Smooth muscle cell (in vitro differentiated cells): ENCODE measurements around the gene KCMF1. TPM values are rescaled to one million over a fixed set of nuclear protein-coding genes. Genes with fewer than 3 reads are reported as not detected.
"Not testable (repeated sequence)": the region's sequence is repeated elsewhere in the genome, so short reads cannot be mapped to it uniquely, and the experiment has no call there.

ENCODE experiments used
- DNase-seq: peaks from one replicate; lab custom pipeline; 2025; ENCODE audit not compliant: unreplicated experiment; lab: John Stamatoyannopoulos, UW
- H2AFZ ChIP-seq: fragments of 200-600 bp; sonication (generic); 2 replicates; pipeline ENCODE4 v1.6.0; 2016; ENCODE audit warnings: antibody characterized with exemption, low read depth, mild to moderate bottlenecking
- H3F3A ChIP-seq: fragments of 200-600 bp; sonication (generic); 2 replicates; pipeline ENCODE4 v1.6.0; 2017; ENCODE audit warnings: antibody characterized with exemption, low read depth
- H3K27ac ChIP-seq: fragments of 200-600 bp; sonication (generic); 2 replicates; pipeline ENCODE4 v1.5.1; 2016; ENCODE audit warnings: low read depth, mild to moderate bottlenecking
- H3K27me3 ChIP-seq: fragments of 200-600 bp; sonication (generic); 2 replicates; pipeline ENCODE4 v1.6.1; 2016; ENCODE audit warnings: low read depth, mild to moderate bottlenecking
- H3K36me3 ChIP-seq: fragments of 200-600 bp; sonication (generic); 2 replicates; pipeline ENCODE4 v1.5.1; 2016; ENCODE audit warnings: low read depth
- H3K4me1 ChIP-seq: fragments of 200-600 bp; sonication (generic); 2 replicates; pipeline ENCODE4 v1.5.1; 2016; ENCODE audit warnings: low read depth
- H3K4me2 ChIP-seq: fragments of 200-600 bp; sonication (generic); 2 replicates; pipeline ENCODE4 v1.6.0; 2016; ENCODE audit warnings: mild to moderate bottlenecking
- H3K4me3 ChIP-seq: fragments of 200-600 bp; sonication (generic); 2 replicates; pipeline ENCODE4 v1.5.1; 2016; ENCODE audit warnings: mild to moderate bottlenecking
- H3K79me2 ChIP-seq: fragments of 200-600 bp; sonication (generic); 2 replicates; pipeline ENCODE4 v1.6.0; 2016; ENCODE audit warnings: low read depth, mild to moderate bottlenecking
- H3K9ac ChIP-seq: fragments of 200-600 bp; sonication (generic); 2 replicates; pipeline ENCODE4 v1.6.0; 2016; ENCODE audit warnings: low read depth
- H3K9me3 ChIP-seq: fragments of 200-600 bp; sonication (generic); replicated peaks from 2 replicates; pipeline ENCODE4 v1.5.1; 2016; ENCODE audit warnings: low read depth
- H4K20me1 ChIP-seq: fragments of 200-600 bp; sonication (generic); 2 replicates; pipeline ENCODE4 v1.6.0; 2016; ENCODE audit warnings: low read depth
- WGBS: methylation state at CpG from one replicate; pipeline ENCODE4 v1.1.7; 2016; ENCODE audit warnings: low lambda C conversion rate; 5-methylcytosine and 5-hydroxymethylcytosine counted together
- polyA plus RNA-seq: library from polyadenylated mRNA; unstranded; fragments of >200 nt; fragmentation: Nextera tagmentation; extraction: Ambion mirVana; gene quantifications from 2 replicates; pipeline ENCODE4 v1.2.1, GENCODE V29; 2016
- total RNA-seq: library from RNA; depleted of rRNA; stranded (reverse); fragments of >200 nt; gene quantifications from 2 replicates; pipeline ENCODE4 v1.2.3, GENCODE V29; 2014
- TF ChIP-seq, protein P1 (sequence below): fragments of 200-600 bp; sonication (generic); IDR thresholded peaks from 2 replicates; pipeline ENCODE4 v1.5.1; 2017; ENCODE audit warnings: borderline replicate concordance, mild to moderate bottlenecking, antibody characterized with exemption; ENCODE audit not compliant: insufficient read depth, poor library complexity, severe bottlenecking

Gene KCMF1
- total and polyA plus RNA-seq, 2 experiments from 2014 or later = 56.5 to 65.0 TPM

DNA sequence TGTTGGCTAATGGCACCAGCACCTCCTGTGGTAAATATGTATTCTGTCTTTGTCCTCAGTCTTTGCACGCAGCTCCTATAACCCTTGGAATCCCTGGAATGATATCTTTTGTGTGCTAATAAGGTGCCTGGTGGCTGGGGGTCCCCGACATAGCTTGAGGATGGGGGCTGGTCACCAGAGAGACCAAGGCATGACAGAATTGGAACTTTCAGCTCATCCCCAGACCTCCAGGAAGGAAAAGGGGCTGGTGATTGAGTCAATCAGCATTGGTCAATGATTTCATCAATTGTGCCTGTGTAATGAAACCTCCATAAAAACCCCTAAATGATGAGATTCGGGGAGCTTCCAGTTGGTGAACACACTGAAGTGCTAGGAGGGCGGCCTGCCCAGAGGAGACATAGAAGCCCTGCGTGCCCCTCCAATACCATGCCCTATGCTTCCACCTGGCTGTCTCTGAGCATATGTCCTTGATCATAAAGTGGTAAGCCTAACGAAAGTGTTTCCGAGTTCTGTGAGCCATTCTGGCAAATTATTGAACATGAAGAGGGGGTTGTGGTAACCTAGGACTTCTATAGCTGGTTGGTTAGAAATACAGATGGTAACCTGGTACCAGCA, 26.6 kb upstream of the KCMF1 start:
- TF ChIP-seq, protein P1, sequence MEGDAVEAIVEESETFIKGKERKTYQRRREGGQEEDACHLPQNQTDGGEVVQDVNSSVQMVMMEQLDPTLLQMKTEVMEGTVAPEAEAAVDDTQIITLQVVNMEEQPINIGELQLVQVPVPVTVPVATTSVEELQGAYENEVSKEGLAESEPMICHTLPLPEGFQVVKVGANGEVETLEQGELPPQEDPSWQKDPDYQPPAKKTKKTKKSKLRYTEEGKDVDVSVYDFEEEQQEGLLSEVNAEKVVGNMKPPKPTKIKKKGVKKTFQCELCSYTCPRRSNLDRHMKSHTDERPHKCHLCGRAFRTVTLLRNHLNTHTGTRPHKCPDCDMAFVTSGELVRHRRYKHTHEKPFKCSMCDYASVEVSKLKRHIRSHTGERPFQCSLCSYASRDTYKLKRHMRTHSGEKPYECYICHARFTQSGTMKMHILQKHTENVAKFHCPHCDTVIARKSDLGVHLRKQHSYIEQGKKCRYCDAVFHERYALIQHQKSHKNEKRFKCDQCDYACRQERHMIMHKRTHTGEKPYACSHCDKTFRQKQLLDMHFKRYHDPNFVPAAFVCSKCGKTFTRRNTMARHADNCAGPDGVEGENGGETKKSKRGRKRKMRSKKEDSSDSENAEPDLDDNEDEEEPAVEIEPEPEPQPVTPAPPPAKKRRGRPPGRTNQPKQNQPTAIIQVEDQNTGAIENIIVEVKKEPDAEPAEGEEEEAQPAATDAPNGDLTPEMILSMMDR = no peak

GRCh38 chr2:84945838-84946203, 25.1 kb upstream of the KCMF1 start:
- H3K9ac ChIP-seq = not testable (repeated sequence)

More for the DNA sequence above, 26.6 kb upstream of the KCMF1 start:
- Histone ChIP-seq H3K4me3 (no peak overlapping the region), H4K20me1 (no peaks in the 10 kb centered on the region), H3K9ac (no peak overlapping the region), H3K27me3 (no peaks in the 10 kb centered on the region), H3K9me3 (no peaks in the 10 kb centered on the region), H3K4me1 (peaks cover 2% of the 10 kb centered on the region), H3K36me3 (no peaks in the 10 kb centered on the region), H3K27ac (no peak overlapping the region), H3F3A (no peaks in the 10 kb centered on the region), H3K4me2 (no peak overlapping the region), H2AFZ (no peak overlapping the region), H3K79me2 (no peaks in the 10 kb centered on the region)
- 93% methylated on average over 7 of the region's 7 CpGs for WGBS
- DNase-seq = no peak

DNA sequence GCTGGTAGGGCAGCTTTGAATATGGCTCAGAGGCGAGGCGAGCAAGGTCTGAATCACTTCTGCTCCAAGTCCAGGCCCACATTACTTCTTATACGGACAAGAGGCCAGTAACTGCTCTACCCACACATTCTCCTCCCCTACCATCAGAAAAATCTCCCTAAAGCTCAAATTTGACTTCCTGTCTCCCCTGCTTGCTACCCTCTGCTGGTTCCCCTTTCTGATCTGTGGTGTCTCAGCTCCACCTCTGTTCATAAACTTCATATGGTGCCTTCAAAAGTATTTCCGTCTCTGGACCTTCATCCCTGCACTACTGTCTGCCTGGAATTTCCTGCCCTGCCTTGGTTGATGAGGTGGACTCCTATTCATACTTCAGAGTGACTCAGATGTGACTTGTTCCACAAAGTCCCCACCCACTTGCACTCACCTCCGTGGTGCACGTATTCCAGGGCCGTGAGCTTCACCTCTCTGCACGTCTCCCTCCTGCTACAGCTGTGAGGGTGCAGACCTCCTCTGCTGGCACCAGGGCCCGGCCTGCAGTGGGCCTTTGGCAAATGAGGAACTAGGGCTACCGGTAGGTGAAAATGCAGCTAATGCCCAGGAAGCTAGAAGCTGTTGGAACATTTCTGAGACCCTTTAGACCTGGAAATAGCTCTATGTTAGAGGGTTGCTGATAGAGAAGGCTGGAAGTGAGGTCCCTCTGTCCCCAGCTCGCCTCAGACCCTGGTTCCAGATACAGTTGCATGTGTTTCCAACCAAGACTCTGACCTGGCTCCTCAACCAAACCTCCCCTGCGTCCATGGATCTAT, 24.6 kb upstream of the KCMF1 start:
- Histone ChIP-seq H3K4me2 (peak overlapping the region; percentile 54), H3K79me2 (no peaks in the 10 kb centered on the region), H3K27ac (peak overlapping the region; percentile 94), H4K20me1 (no peaks in the 10 kb centered on the region), H3K36me3 (no peaks in the 10 kb centered on the region), H3K9ac (peak overlapping the region; percentile 57), H3K4me1 (peaks cover 2% of the 10 kb centered on the region), H3K27me3 (no peaks in the 10 kb centered on the region), H3K9me3 (no peaks in the 10 kb centered on the region), H3F3A (no peaks in the 10 kb centered on the region), H2AFZ (peak overlapping the region; percentile 72), H3K4me3 (no peak overlapping the region)
- DNase-seq = no peak
- 61% methylated on average over 11 of the region's 12 CpGs for WGBS
- TF ChIP-seq, protein P1 = no peak

More at GRCh38 chr2:84945838-84946203, 25.1 kb upstream of the KCMF1 start:
- DNase-seq, H3K4me2 ChIP-seq, H4K20me1 ChIP-seq, H3K9me3 ChIP-seq, H3F3A ChIP-seq, H2AFZ ChIP-seq, H3K79me2 ChIP-seq, H3K36me3 ChIP-seq, H3K4me3 ChIP-seq, H3K27me3 ChIP-seq, H3K4me1 ChIP-seq: not testable (repeated sequence)
- WGBS = 80% methylated on average over 2 of the region's 3 CpGs
- H3K27ac ChIP-seq = peak overlapping the region; percentile 94

DNA sequence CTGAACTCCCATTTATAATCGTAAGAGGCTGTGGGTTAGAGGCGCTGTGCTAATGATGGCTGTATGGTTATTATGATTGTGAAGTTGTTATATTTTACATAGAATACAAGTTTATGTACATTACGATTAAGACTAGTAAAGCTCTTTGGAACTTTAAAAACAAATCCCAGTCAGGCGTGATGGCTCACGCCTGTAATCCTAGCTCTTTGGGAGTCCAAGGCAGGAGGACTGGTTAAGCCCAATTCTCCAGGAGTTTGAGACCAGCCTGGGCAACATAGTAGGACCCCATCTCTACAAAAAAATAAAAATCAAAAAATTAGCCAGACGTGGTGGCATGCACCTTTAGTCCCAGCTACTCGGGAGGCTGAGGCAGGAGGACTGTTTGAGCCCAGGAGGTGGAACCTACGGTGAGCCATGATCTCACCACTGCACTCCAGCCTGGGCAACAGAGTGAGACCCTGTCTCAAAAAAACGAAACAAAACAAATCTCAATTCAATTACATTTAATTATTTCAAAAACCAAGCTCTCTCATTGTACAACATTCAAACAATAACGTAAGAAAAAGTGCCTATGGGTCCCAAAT, 23.9 kb upstream of the KCMF1 start:
- Histone ChIP-seq H2AFZ (no peak overlapping the region), H3K4me3 (no peak overlapping the region), H3F3A (no peaks in the 10 kb centered on the region), H3K4me2 (no peak overlapping the region), H4K20me1 (no peaks in the 10 kb centered on the region), H3K4me1 (peaks cover 2% of the 10 kb centered on the region), H3K36me3 (no peaks in the 10 kb centered on the region), H3K9me3 (no peaks in the 10 kb centered on the region), H3K9ac (no peak overlapping the region), H3K27me3 (no peaks in the 10 kb centered on the region), H3K79me2 (no peaks in the 10 kb centered on the region), H3K27ac (peak overlapping the region; percentile 94)
- TF ChIP-seq, protein P1 = no peak
- no peak for DNase-seq
- 93% methylated on average over 10 of the region's 10 CpGs for WGBS
